HL-60 (cell line): ENCODE measurements around the gene SPPL2B.
A peak's percentile ranks its signal among the peaks of the same experiment; 100 is the strongest.

Experiments
- DNase-seq, 2 experiments: peaks; one replicate each; pipeline ENCODE4 v3.0.0-alpha.2; 2010 to 2020; ENCODE audit warnings: low read depth in 1 of 2, low spot score in 1 of 2
- H3K27ac ChIP-seq: fragments of 250-450 bp; sonication (Bioruptor Pico); replicated peaks from 2 replicates; pipeline ENCODE4 v1.5.1; 2020; ENCODE audit warnings: mild to moderate bottlenecking, moderate library complexity
- H3K27me3 ChIP-seq: fragments of 250-450 bp; sonication (Bioruptor Pico); 2 replicates; pipeline ENCODE4 v1.5.1; 2021; ENCODE audit warnings: mild to moderate bottlenecking, moderate library complexity; ENCODE audit not compliant: insufficient read depth, poor library complexity, severe bottlenecking
- H3K4me3 ChIP-seq: replicated peaks from 2 replicates; pipeline ENCODE4 v1.5.1; 2011; ENCODE audit warnings: mild to moderate bottlenecking, control low read depth, low read length; ENCODE audit not compliant: insufficient read depth
- CTCF ChIP-seq: IDR thresholded peaks from one replicate; pipeline ENCODE4 v1.5.1; 2011; ENCODE audit warnings: low read length, control low read depth, inconsistent platforms; ENCODE audit not compliant: insufficient read depth
- GABPA ChIP-seq: IDR thresholded peaks from 2 replicates; pipeline ENCODE4 v1.6.1; 2012; ENCODE audit warnings: low read depth
- POLR2AphosphoS5 ChIP-seq: IDR thresholded peaks from 2 replicates; pipeline ENCODE4 v1.6.1; 2012; ENCODE audit warnings: low read depth
- REST ChIP-seq: IDR thresholded peaks from 2 replicates; pipeline ENCODE4 v1.6.1; 2012; ENCODE audit warnings: low read depth; ENCODE audit not compliant: insufficient replicate concordance
- SPI1 ChIP-seq: IDR thresholded peaks from 2 replicates; pipeline ENCODE4 v1.6.1; 2012; ENCODE audit warnings: low read depth, mild to moderate bottlenecking, borderline replicate concordance

The SPPL2B gene

GRCh38 chr19:2305452-2306280 is 22.8 kb upstream of the SPPL2B start:
- no peak for TF ChIP-seq SPI1
- TF ChIP-seq CTCF: no peak
- no peak for TF ChIP-seq REST
- no peak for TF ChIP-seq POLR2AphosphoS5
- TF ChIP-seq GABPA: no peak
- no peak overlapping the region for H3K4me3 ChIP-seq
- H3K27me3 ChIP-seq: peaks cover 35% of the 10 kb centered on the region
- no peak overlapping the region for H3K27ac ChIP-seq
- DNase-seq: no peak

GRCh38 chr19:2306281-2306806 is 22.1 kb upstream of the SPPL2B start:
- TF ChIP-seq SPI1: no peak
- Histone ChIP-seq H3K27me3 (peaks cover 35% of the 10 kb centered on the region), H3K27ac (no peak overlapping the region), H3K4me3 (no peak overlapping the region)
- no peak for DNase-seq

- H3K4me3 ChIP-seq: no peak overlapping the region
- no peak overlapping the region for H3K27ac ChIP-seq
- no peak for DNase-seq
- TF ChIP-seq CTCF: no peak
- TF ChIP-seq POLR2AphosphoS5: no peak
- TF ChIP-seq REST: no peak
- TF ChIP-seq GABPA: no peak
- peaks cover 35% of the 10 kb centered on the region for H3K27me3 ChIP-seq
Measured at GRCh38 chr19:2306971-2307370, 21.5 kb upstream of the SPPL2B start.

- Histone ChIP-seq H3K27me3 (peaks cover 29% of the 10 kb centered on the region), H3K4me3 (peak overlapping the region; percentile 8; the same call in 1 of the 2 replicates), H3K27ac (no peak overlapping the region)
- TF ChIP-seq REST (no peak), SPI1 (no peak), POLR2AphosphoS5 (no peak), GABPA (no peak), CTCF (no peak)
- no peak for DNase-seq
Measured at GRCh38 chr19:2307518-2308012, 20.9 kb upstream of the SPPL2B start.
